ENCODE measurements around the gene KHNYN.

KHNYN gene

DNA sequence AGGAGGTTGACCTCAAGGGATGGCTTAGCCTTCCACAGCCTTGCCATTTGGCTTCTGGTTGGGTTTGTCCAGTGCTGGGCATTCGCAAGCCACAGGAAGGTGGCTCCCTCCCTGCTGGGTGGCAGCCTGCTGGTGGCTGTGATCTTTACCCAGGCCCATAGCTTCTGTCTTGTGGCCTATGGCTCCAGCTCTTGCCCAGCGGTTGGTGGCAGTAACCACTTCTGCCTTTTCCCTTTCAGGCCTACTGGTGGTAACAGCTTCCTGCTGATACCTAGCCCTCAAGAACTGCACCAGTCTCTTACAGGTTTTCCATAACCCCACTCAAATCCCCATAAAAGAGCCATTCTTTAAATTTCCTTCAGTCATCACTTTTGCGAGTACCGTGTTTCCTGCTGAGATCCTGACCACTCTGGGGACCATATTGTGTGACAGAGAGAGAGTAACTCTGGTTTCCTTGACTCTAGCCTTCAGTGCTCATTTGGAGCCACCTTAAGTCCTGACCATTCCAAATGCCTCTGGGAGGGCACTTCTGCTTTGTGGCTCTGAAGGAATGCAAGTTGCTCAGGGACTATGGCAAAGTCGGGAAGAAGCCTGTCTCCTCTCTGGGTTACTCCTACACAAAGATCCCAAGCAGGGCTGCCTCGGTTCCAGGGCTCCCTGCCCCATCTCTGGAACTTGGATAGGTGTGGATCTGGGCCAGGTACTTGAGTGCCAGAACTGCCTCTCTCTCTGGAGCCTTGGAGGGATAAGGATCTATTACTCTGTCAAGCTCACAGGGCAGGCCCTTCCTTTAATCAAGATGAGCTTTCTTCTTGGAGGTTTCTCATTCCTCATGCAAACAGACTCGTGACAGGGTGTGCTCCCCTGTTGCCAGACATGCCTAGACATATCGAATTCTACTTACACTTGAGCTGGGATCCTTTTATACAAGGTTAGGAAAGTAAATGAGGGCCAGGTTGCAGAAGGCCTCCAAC lies 33.9 kb upstream of the KHNYN start:
- DNase-seq (ENCODE audit: low read depth, low spot score), result no peak
- in situ Hi-C loops (cut with HindIII; ENCODE audit: low sequenced_read_pairs), result no loop called here
- TF ChIP-seq, protein P1, sequence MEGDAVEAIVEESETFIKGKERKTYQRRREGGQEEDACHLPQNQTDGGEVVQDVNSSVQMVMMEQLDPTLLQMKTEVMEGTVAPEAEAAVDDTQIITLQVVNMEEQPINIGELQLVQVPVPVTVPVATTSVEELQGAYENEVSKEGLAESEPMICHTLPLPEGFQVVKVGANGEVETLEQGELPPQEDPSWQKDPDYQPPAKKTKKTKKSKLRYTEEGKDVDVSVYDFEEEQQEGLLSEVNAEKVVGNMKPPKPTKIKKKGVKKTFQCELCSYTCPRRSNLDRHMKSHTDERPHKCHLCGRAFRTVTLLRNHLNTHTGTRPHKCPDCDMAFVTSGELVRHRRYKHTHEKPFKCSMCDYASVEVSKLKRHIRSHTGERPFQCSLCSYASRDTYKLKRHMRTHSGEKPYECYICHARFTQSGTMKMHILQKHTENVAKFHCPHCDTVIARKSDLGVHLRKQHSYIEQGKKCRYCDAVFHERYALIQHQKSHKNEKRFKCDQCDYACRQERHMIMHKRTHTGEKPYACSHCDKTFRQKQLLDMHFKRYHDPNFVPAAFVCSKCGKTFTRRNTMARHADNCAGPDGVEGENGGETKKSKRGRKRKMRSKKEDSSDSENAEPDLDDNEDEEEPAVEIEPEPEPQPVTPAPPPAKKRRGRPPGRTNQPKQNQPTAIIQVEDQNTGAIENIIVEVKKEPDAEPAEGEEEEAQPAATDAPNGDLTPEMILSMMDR (IDR thresholded peaks at IDR 0.05; ENCODE audit: low read depth, low read length), result no peak

DNA sequence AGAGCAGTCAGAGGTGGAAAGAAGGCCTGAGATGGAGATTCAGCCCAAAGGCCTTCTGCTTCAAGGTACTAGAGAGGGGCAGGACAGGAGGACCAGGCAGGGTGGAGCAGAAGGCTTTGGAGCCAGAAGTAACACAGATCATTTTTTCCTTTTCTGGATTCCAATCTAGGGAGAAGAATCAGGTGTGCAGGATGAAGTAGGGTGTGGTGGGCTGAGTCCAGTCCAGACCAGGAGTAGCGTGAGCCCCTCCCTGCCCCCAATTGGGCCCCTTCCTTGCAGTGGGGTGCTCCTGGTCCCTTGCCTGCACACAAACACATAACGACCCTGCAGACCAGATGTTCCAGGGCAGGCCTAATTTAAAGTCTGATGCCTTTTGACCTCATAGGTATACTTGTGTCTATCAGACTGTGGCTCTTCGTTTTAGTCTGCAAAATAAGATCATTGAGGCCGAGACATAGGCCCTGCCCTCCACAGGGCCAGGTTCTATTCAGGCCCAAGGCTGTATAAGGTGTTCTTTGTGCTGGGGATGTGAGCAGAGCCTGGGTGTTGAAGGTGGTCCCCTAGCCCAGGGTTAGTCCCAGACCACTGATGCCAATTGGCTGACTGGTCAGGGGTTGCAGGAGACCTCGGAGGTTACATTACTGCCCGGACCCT lies 32.0 kb upstream of the KHNYN start:
- in situ Hi-C loops (cut with HindIII; ENCODE audit: low sequenced_read_pairs), result no loop called here
- TF ChIP-seq, protein P1 (IDR thresholded peaks at IDR 0.05; ENCODE audit: low read depth, low read length), result no peak
- no peak overlapping the region for H3K4me3 ChIP-seq (ENCODE audit: low read depth, low read length)
- no peak for DNase-seq (ENCODE audit: low read depth, low spot score)

More for the DNA sequence above, 33.9 kb upstream of the KHNYN start:
- no peak overlapping the region for H3K4me3 ChIP-seq (ENCODE audit: low read depth, low read length)

DNA sequence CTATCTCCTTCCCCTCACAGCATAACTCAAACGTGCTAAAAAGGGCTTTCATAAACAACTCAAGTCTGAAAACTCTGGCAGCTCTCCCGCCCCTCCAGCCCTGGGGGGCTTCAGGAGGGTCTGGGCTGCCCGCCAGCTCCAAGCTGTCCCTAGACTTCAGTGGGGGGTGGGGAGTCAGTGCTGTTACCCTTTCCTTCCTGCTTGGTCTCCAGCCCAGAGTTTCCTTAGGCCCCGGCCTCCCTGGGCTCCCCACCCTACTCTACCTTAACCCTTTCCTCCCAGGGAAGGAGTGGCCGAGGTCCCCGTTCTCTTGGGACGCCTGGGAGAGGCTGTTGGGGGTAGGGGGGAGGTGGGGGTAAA lies 31.5 kb upstream of the KHNYN start:
- TF ChIP-seq, protein P1 (IDR thresholded peaks at IDR 0.05; ENCODE audit: low read depth, low read length), result no peak
- DNase-seq (ENCODE audit: low read depth, low spot score), result peak; percentile 24
- peak overlapping the region; percentile 60 for H3K4me3 ChIP-seq (ENCODE audit: low read depth, low read length)
- in situ Hi-C loops (cut with HindIII; ENCODE audit: low sequenced_read_pairs), result no loop called here

DNA sequence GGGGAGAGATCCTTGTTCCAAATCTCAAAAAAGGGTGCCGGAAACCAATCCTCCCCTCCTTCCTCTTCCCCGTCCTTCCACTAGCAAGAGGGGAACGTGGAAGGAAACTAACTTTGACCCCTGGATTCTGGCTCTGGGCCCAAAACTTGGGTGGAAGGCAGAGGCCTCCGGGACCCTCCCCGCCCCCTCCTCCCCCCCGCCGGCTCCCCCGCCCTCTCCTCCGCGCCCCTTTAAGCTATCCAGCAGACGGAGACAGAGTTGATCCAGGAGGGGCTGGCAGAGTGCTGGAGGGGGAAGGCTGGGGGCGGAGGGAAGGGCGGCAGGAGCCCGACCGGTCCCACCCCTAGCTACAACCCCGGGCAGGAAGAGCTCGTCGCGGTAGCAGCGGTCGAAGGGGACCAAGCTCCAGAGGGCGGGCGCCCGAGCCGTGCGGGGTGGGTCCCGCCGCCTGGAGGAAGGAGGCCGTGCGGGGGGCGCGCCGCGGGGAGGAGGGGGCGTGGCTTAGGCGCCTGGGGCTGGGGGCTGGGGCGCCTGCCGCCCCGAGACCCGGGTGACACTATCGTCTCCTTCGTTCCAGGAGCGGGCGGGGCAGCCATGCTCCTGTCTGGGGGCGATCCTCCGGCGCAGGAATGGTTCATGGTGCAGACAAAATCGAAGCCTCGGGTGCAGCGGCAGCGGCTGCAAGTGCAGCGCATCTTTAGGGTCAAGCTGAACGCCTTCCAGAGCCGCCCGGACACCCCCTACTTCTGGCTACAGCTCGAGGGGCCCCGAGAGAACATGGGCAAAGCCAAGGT lies 30.9 kb upstream of the KHNYN start, which contains the start of gene NYNRIN:
Gene NYNRIN, plus strand, starts transcription at position 351 of the 794 bp plus-strand sequence. Its CDS starts 244 bp downstream, at position 595.
- peak; percentile 24 for DNase-seq (ENCODE audit: low read depth, low spot score)
- in situ Hi-C loops (cut with HindIII; ENCODE audit: low sequenced_read_pairs), result no loop called here
- peak within 1 kb of the TSS; percentile 60 for H3K4me3 ChIP-seq (ENCODE audit: low read depth, low read length)
- TF ChIP-seq, protein P1 (IDR thresholded peaks at IDR 0.05; ENCODE audit: low read depth, low read length), result no peak

DNA sequence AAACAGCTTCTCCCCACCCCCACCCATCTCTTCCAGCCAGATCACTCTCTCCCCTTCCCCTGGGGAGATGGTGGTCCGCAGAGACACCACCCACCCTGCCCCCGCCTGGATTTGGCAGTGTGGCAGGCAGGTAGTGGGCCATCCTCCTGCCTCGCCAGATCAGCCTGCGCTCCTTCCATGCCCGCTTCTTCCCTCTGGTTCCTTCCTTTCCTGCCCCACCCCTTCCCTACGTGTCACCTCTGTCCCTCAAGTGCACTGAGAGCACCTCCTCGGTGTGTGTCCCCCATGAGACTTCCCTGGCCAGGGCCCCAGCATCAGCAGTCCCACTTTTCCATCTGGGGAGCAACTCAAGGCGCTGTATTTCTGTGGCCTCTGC lies 30.3 kb upstream of the KHNYN start:
- in situ Hi-C loops (cut with HindIII; ENCODE audit: low sequenced_read_pairs), result no loop called here
- TF ChIP-seq, protein P1 (IDR thresholded peaks at IDR 0.05; ENCODE audit: low read depth, low read length), result no peak
- no peak for DNase-seq (ENCODE audit: low read depth, low spot score)
- H3K4me3 ChIP-seq (ENCODE audit: low read depth, low read length), result peak overlapping the region; percentile 60
